Aorta (tissue), 5 donors: Measurements from ENCODE around the gene OCRL. TPM values are rescaled to one million over a fixed set of nuclear protein-coding genes. Genes with fewer than 3 reads are reported as not detected.

Experiments
- ATAC-seq: fragments of 200-7000 bp; cut with Tn5 transposase; one replicate; pipeline ENCODE4 v1.9.1; 2022; ENCODE audit warnings: moderate library complexity; ENCODE audit not compliant: low FRiP score
- DNase-seq, 2 donors: peaks; one replicate each; pipeline ENCODE4 v3.0.0-alpha.2; 2020
- H3K27ac ChIP-seq, 2 donors: one replicate each; pipeline ENCODE4 v1.5.1; 2013; ENCODE audit warnings: low read length in 2 of 2, mild to moderate bottlenecking in 2 of 2, moderate library complexity in 2 of 2, control low read depth in 1 of 2, inconsistent platforms in 1 of 2, low read depth in 1 of 2
- H3K27me3 ChIP-seq, 2 donors: one replicate each; pipeline ENCODE4 v1.6.1; 2013; ENCODE audit warnings: control low read depth in 1 of 2, low read length in 1 of 2, mild to moderate bottlenecking in 1 of 2, moderate library complexity in 1 of 2; ENCODE audit not compliant: insufficient read depth in 2 of 2, control insufficient read depth in 1 of 2
- H3K36me3 ChIP-seq, 2 donors: one replicate each; pipeline ENCODE4 v1.6.1; 2013; ENCODE audit warnings: control low read depth in 1 of 2, low read length in 1 of 2, mild to moderate bottlenecking in 1 of 2; ENCODE audit not compliant: insufficient read depth in 2 of 2, control insufficient read depth in 1 of 2
- H3K4me1 ChIP-seq, 2 donors: one replicate each; pipeline ENCODE4 v1.6.1; 2013; ENCODE audit warnings: low read length in 2 of 2, control low read depth in 1 of 2, mild to moderate bottlenecking in 1 of 2, moderate library complexity in 1 of 2; ENCODE audit not compliant: insufficient read depth in 2 of 2, control insufficient read depth in 1 of 2
- H3K4me3 ChIP-seq, 2 donors: one replicate each; pipeline ENCODE4 v1.5.1; 2013; ENCODE audit warnings: low read length in 2 of 2, control low read depth in 1 of 2, mild to moderate bottlenecking in 1 of 2
- H3K9me3 ChIP-seq: one replicate; pipeline ENCODE4 v1.6.1; 2013; ENCODE audit warnings: mild to moderate bottlenecking, low read length; ENCODE audit not compliant: control insufficient read depth
- WGBS, 2 donors: extraction: QIAGEN DNeasy Blood & Tissue Kit; methylation state at CpG; one replicate each; pipeline ENCODE4 v1.1.7; 2013; 5-methylcytosine and 5-hydroxymethylcytosine counted together
- intact Hi-C, 2 donors: fragments of 100-400 bp; cut with DNase I; formaldehyde crosslinking; loops; one replicate each; pipeline versions ENCODE4 v1.14.2 to v1.15.0; 2022
- long read RNA-seq, 2 donors: library from polyadenylated mRNA; unstranded; transcript quantifications; one replicate each; pipeline ENCODE4 v2.0.0, GENCODE V29; 2020 to 2021
- polyA plus RNA-seq, 2 donors: library from polyadenylated mRNA; stranded (reverse); fragments of 200-250 nt; gene quantifications; one replicate each; pipeline ENCODE4 v1.2.3, GENCODE V29; 2013
- total RNA-seq, 2 donors: library from RNA; stranded (reverse); fragmentation: NEBNext Ultra II Directional; extraction: Animal tissue kit (Norgen Biotek cat#: 25700); gene quantifications; one replicate each; pipeline ENCODE4 v1.2.1, GENCODE V29; 2021
- donor health status: healthy with polysubstance abuse.
- donor health status: Bipolar disorder and iron deficiency.
- donor health status: DM: no; HTN: no; CAD: no.
- donor health status: DM: no; HTN: no; CAD: no.
- donor health status: DM: yes; HTN: yes; CAD: no.

Gene OCRL
- 10 to 100 TPM; 23.0 to 23.6 TPM for total RNA-seq
- polyA plus RNA-seq, result 10 to 100 TPM; 10.6 to 13.5 TPM
- long read RNA-seq, donor 1, full-length matches to known transcripts, result 1 of 10 reads
- long read RNA-seq, donor 1, partial matches to known transcripts, result 7 of 10 reads
- long read RNA-seq, donor 1, other reads (novel, unspliced or antisense), result 2 of 10 reads
- long read RNA-seq, donor 2, full-length matches to known transcripts, result 3 of 6 reads
- long read RNA-seq, donor 2, partial matches to known transcripts, result 1 of 6 reads
- long read RNA-seq, donor 2, other reads (novel, unspliced or antisense), result 2 of 6 reads

DNA sequence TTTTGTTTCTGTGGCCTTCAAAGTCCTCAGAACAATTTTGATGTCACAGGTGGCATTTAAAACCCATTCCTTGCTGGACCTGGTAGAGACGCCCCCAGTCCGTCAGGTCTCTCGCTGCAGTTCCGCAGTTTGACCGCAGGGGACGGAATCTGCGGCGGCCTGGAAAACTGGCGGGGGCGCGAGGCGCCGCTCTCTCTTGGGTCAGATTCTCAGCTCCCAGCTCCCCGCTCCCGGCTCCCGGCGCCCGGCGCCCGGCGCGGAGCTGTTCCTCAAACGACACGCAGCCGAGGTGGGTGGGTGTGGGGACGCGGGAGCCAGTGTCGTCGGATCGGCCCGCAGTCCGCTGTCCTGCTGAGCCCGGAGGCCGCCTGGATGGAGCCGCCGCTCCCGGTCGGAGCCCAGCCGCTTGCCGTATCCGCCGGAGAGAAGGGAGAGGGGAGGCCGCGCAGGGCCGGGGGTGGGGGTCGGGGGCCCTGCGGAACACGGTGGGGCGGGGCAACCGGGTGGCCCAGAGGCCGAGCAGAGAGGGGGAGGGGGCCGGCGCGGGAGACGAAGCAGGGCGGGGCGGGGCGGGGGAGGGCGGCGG, at the start of gene OCRL:
Gene OCRL, plus strand, starts transcription at position 192 of the 586 bp plus-strand sequence. Its CDS starts 181 bp downstream, at position 373.
- DNase-seq (peak; percentile 81 to 90), ATAC-seq (peak; percentile 85)
- H3K4me3 ChIP-seq, result peak within 1 kb of the TSS; percentile 23 to 63
- intact Hi-C loops, result no loop called here
- WGBS, 2 donors, result 0 to 17% methylated on average over 28 to 56 of the region's 60 CpGs
- H3K27ac ChIP-seq, result peak within 1 kb of the TSS in 1 of 2 donors; percentile 17
- H3K9me3 ChIP-seq, result no peaks in the 10 kb centered on the region
- H3K27me3 ChIP-seq, result no peaks in the 10 kb centered on the region
- H3K36me3 ChIP-seq, result no peaks in the 10 kb centered on the region
- no peaks in the 10 kb centered on the region for H3K4me1 ChIP-seq

DNA sequence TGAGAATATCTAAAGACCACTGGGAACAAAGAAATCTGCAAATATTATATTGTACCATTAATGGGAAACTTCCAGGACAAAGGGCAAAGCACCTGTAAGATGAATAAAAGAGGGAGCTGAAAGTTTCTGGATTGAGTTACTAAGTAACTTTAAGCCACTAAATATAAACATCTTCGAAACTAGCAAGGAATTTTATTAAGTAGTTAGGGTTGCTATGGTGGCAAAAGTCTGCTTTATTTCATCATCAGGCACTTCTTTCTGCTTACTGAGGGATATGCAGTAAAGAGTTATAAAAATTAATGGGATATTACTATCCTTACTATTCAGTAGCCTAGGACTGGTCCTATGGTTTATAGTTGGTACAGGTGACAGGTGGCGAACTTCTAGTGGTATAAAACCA, 49.7 kb upstream of the OCRL start:
- intact Hi-C loops, result no loop called here
- H3K4me1 ChIP-seq, result no peaks in the 10 kb centered on the region
- 68 to 86% methylated on average over 2 of the region's 2 CpGs for WGBS, 2 donors
- ATAC-seq, result no peak
- no peak overlapping the region for H3K27ac ChIP-seq
- DNase-seq, result no peak
- no peaks in the 10 kb centered on the region for H3K9me3 ChIP-seq
- no peaks in the 10 kb centered on the region for H3K36me3 ChIP-seq
- H3K27me3 ChIP-seq, result no peaks in the 10 kb centered on the region
- H3K4me3 ChIP-seq, result no peak overlapping the region

DNA sequence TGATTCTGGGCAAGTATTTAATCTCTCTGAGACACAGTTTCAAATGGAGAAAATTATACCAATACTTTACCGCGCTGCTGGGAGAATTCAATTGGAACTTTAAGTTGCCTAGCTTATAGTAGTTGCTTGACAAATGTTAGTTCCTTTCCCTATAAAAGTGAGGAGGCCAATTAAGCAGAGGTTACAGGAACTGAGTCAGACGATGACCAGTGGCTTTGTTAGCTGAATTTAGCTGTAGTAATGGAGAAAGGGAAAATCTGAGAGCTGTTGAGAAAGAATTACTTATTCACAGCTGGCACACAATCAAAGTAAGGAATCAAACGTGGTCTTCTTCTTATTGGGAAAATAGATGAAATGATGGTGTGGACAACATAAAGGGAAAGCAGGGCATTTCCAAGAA, 46.4 kb upstream of the OCRL start:
- DNase-seq, result no peak
- H3K27ac ChIP-seq, result no peak overlapping the region
- no peak for ATAC-seq
- no peaks in the 10 kb centered on the region for H3K36me3 ChIP-seq
- H3K4me3 ChIP-seq, result no peak overlapping the region
- H3K9me3 ChIP-seq, result no peaks in the 10 kb centered on the region
- H3K4me1 ChIP-seq, result no peaks in the 10 kb centered on the region
- WGBS, 2 donors, result 45 to 71% methylated on average over 4 of the region's 4 CpGs
- intact Hi-C loops, result no loop called here
- H3K27me3 ChIP-seq, result no peaks in the 10 kb centered on the region

DNA sequence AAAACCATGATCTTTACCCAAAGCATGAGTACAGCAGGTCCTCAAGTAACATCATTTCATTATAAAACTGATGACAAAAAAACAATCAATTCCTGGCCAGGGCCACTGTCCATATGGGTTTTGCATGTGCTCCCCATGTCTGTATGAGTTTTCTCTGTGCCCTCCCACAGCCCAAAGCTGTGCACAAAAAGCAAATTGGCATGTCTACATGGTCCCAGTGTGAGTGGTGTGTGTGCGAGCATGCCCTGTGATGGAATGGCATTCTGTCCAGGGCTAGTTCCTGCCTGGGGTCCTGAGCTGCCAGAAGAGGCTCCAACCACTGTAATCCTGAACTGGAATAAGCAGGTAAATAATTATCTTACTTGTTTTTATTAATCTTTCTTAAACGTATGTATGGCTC, 45.2 kb upstream of the OCRL start:
- WGBS, 2 donors, result 53 to 74% methylated on average over 2 of the region's 2 CpGs

DNA sequence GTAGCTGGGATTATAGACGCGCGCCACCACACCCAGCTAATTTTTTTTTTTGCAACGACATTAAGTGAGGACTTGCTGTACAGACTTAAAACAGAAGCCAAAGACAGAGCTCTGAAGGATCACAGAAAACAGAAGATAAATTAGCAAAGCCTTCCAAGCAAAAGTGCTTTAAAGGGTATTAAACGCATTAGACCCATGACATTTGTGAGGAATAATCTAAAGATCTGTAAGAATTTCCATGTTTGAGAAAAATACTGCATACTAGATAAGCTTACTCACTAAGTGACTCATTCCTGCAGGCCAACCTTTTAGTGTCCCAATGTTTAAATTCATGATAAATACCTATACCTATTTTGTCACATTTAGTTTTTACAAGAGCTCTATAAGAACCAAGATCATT, 44.2 kb upstream of the OCRL start:
- no peaks in the 10 kb centered on the region for H3K27me3 ChIP-seq

More for the DNA sequence above, 45.2 kb upstream of the OCRL start:
- Histone ChIP-seq H3K27me3 (no peaks in the 10 kb centered on the region), H3K4me3 (no peak overlapping the region), H3K36me3 (no peaks in the 10 kb centered on the region), H3K27ac (no peak overlapping the region), H3K4me1 (no peaks in the 10 kb centered on the region), H3K9me3 (no peaks in the 10 kb centered on the region)
- DNase-seq (no peak), ATAC-seq (no peak)
- intact Hi-C loops, result no loop called here

DNA sequence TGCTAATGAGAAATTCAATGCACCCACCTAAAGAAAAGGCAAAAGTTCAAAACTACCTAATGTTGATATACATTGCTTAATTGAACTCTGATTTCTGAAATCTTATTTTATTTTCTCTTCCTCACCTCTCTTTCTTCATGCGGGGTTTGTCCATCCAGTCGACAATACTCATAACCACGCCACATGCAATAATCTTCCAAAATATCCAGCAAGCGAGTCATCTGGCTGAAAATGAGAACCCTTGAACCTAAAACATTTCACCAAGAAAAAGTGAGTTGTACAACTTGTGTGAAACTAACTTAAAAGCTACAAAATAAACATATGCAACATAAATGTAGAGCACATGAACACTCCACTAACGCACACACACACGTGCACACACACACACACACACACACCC, 43.4 kb upstream of the OCRL start:
- Histone ChIP-seq H3K27me3 (no peaks in the 10 kb centered on the region), H3K27ac (no peak overlapping the region), H3K36me3 (no peaks in the 10 kb centered on the region), H3K4me1 (no peaks in the 10 kb centered on the region), H3K9me3 (no peaks in the 10 kb centered on the region), H3K4me3 (no peak overlapping the region)
- intact Hi-C loops, result no loop called here
- ATAC-seq (no peak), DNase-seq (no peak)
- WGBS, 2 donors, result 68 to 88% methylated on average over 6 of the region's 6 CpGs

More for the DNA sequence above, 44.2 kb upstream of the OCRL start:
- Histone ChIP-seq H3K27ac (no peak overlapping the region), H3K4me1 (no peaks in the 10 kb centered on the region), H3K4me3 (no peak overlapping the region), H3K36me3 (no peaks in the 10 kb centered on the region), H3K9me3 (no peaks in the 10 kb centered on the region)
- ATAC-seq (no peak), DNase-seq (no peak)
- intact Hi-C loops, result no loop called here
- WGBS, 2 donors, result 76 to 85% methylated on average over 5 of the region's 5 CpGs

DNA sequence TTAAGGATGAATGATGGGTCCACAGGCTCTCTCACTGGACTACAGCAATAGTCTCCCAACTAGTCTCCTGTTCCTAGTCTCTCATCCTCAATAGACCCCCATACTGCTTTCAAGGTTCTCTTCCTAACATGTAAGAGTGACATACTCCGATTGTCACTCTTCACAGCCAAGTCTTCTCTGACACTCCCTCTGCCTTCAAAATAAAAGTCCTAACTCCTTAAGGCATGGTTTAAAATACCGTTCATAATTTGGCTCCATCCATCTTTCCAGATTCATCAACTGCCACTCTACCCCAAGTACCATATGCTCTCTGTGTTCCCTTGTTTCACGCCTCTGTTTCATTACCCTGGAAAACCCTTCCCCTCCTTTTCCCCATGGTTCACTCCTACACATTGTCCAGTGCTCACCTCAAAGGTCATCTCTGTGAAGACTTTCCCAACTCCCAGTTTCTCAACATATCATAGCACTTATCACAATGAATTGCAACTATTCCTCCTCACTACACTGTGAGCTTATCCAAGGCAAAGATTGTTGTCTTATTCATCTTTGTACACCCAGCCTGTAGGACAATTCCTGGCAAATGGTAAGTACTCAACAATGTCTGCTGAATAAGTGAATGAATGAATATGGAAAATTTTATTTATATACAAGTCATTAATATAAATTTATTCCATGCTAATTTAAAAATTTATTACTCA, 42.8 kb upstream of the OCRL start:
- WGBS, 2 donors, result 51 to 65% methylated on average over 3 of the region's 3 CpGs
- ATAC-seq (no peak), DNase-seq (no peak)
- H3K4me3 ChIP-seq, result no peak overlapping the region
- H3K27me3 ChIP-seq, result no peaks in the 10 kb centered on the region
- H3K9me3 ChIP-seq, result no peaks in the 10 kb centered on the region
- H3K27ac ChIP-seq, result no peak overlapping the region
- intact Hi-C loops, result no loop called here
- H3K4me1 ChIP-seq, result no peaks in the 10 kb centered on the region
- no peaks in the 10 kb centered on the region for H3K36me3 ChIP-seq

DNA sequence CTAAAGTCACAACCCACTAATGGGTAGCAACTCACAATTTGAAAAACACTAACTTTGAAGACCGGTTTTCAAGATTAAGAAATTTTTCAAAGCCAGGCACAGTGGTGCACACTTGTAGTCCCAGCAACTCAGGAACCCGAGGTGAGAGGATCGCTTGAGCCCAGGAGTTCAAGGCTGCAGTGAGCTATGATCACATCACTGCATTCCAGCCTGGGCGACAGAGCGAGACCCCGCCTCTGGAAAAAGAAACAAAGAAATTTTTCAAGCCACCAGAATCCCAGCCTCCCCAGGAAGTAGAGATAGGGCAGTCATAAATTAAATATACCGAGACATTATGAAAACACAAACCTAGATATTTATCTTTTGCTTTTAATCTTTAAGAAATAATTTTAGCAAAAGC, 29.7 kb upstream of the OCRL start:
- H3K27ac ChIP-seq, result no peak overlapping the region
- H3K4me3 ChIP-seq, result no peak overlapping the region
- no peaks in the 10 kb centered on the region for H3K27me3 ChIP-seq
- DNase-seq (no peak), ATAC-seq (no peak)
- intact Hi-C loops, result no loop called here
- no peaks in the 10 kb centered on the region for H3K36me3 ChIP-seq
- 6 to 28% methylated on average over 7 of the region's 7 CpGs for WGBS, 2 donors
- H3K4me1 ChIP-seq, result no peaks in the 10 kb centered on the region
- no peaks in the 10 kb centered on the region for H3K9me3 ChIP-seq

DNA sequence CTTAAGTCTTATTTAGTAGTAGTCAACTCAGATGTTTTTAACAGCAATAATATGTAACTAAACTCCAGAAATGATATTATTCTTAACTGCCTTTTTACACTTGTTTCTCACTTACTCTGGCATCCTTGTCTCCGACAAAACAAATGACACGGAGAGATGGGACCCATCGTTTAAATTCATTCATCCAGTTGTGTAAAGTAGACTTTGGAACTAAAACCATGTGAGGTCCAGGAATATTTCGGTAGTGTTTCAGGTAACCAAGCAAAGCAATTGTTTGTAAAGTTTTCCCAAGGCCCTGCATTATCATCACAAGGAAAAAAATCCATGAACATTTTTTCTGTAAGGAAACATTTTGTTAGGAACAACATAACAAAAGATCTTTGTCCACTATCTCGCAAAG, 28.4 kb upstream of the OCRL start:
- Histone ChIP-seq H3K27me3 (no peaks in the 10 kb centered on the region), H3K9me3 (no peaks in the 10 kb centered on the region), H3K27ac (no peak overlapping the region), H3K4me1 (no peaks in the 10 kb centered on the region), H3K4me3 (no peak overlapping the region), H3K36me3 (no peaks in the 10 kb centered on the region)
- intact Hi-C loops, result no loop called here
- ATAC-seq, result no peak
- 49 to 55% methylated on average over 5 of the region's 5 CpGs for WGBS, 2 donors
- no peak for DNase-seq
